Thyroid gland (tissue), 4 donors: Measurements from ENCODE around the gene SIGLEC10. TPM values are rescaled to one million over a fixed set of nuclear protein-coding genes. Genes with fewer than 3 reads are reported as not detected.
"Not testable (repeated sequence)": the region's sequence is repeated elsewhere in the genome, so short reads cannot be mapped to it uniquely, and the experiment has no call there.

Experiments used
- DNase-seq, 2 donors: peaks; one replicate each; pipeline ENCODE4 v3.0.0-alpha.2; 2019
- H3K27ac ChIP-seq, 3 donors: fragments of 200-600 bp; sonication (generic); 1 replicate in 2 of 3; 2 replicates in 1 of 3; pipeline ENCODE4 v1.5.1; 2016 to 2019; ENCODE audit warnings: mild to moderate bottlenecking in 1 of 3, moderate library complexity in 1 of 3
- H3K27me3 ChIP-seq: fragments of 200-600 bp; sonication (generic); one replicate; pipeline ENCODE4 v1.5.1; 2019
- H3K36me3 ChIP-seq, 2 donors: fragments of 200-600 bp; sonication (generic); one replicate each; pipeline ENCODE4 v1.5.1; 2016 to 2019
- H3K4me1 ChIP-seq, 2 donors: fragments of 200-600 bp; sonication (generic); one replicate each; pipeline ENCODE4 v1.5.1; 2017 to 2019
- H3K4me3 ChIP-seq, 3 donors: fragments of 200-600 bp; sonication (generic); replicated peaks in 1 of 3; 1 replicate in 2 of 3; 2 replicates in 1 of 3; pipeline ENCODE4 v1.5.1; 2016; ENCODE audit warnings: mild to moderate bottlenecking in 1 of 3
- H3K9me3 ChIP-seq: fragments of 200-600 bp; sonication (generic); one replicate; pipeline ENCODE4 v1.5.1; 2017
- POLR2A ChIP-seq, 2 donors: fragments of 450-650 bp; IDR thresholded peaks; one replicate each; pipeline ENCODE4 v1.6.1; 2017; ENCODE audit warnings: antibody characterized with exemption in 2 of 2, mild to moderate bottlenecking in 2 of 2, moderate library complexity in 1 of 2
- WGBS, 2 donors: methylation state at CpG; one replicate each; pipeline ENCODE4 v1.1.5; 2017; 5-methylcytosine and 5-hydroxymethylcytosine counted together
- intact Hi-C: fragments of 100-400 bp; cut with DNase I; formaldehyde crosslinking; loops from one replicate; pipeline ENCODE4 v1.15.1; 2023
- total RNA-seq, 4 donors: library from RNA; depleted of rRNA; stranded (reverse); fragments of >200 nt; gene quantifications; one replicate each; pipeline ENCODE4 v1.2.3, GENCODE V29; 2016
- TF ChIP-seq, protein P1 (sequence below), 6 experiments: fragments of 200-600 bp in 3 of 6; fragments of 450-650 bp in 3 of 6; sonication (generic) in 3 of 6; IDR thresholded peaks; one replicate each; pipeline ENCODE4 v1.5.1; 2016 to 2019; ENCODE audit warnings: antibody characterized with exemption in 6 of 6, mild to moderate bottlenecking in 2 of 6, inconsistent platforms in 1 of 6, moderate library complexity in 1 of 6

SIGLEC10 gene
- total RNA-seq, 4 donors from 2014 or later: 1.3 to 5.3 (median 2.9) TPM

DNA sequence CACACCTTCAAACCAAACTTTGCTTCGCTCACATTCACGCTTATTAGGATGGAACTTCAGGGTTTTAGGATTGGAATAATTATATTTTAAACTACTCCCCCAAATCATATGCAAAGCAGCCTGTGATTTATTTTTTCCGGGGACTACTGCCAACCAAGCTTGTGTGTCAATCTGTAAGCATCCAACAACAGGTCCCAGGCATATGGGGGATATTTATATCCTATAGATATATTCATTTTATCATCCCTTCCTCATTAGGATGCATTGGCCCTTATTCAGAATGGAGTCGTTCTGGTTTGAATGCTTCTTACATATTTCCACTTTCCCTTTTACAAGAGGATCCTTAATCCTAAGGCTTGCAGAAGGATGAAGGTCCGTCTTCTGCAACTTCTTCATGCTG, 18.2 kb downstream of the SIGLEC10 start:
- 92 to 93% methylated on average over 5 of the region's 5 CpGs for WGBS, 2 donors
- Histone ChIP-seq H3K4me1 (peaks cover 5 to 6% of the 10 kb centered on the region in 2 donors), H3K27ac (no peak overlapping the region), H3K27me3 (no peaks in the 10 kb centered on the region), H3K4me3 (no peak overlapping the region), H3K9me3 (no peaks in the 10 kb centered on the region), H3K36me3 (no peaks in the 10 kb centered on the region)
- intact Hi-C loops: loop anchor here (10.0 kb wide), 1 partner anchor 54 kb away; the partner anchor contains the start of gene VSIG10L
- DNase-seq: no peak
- TF ChIP-seq, protein P1, sequence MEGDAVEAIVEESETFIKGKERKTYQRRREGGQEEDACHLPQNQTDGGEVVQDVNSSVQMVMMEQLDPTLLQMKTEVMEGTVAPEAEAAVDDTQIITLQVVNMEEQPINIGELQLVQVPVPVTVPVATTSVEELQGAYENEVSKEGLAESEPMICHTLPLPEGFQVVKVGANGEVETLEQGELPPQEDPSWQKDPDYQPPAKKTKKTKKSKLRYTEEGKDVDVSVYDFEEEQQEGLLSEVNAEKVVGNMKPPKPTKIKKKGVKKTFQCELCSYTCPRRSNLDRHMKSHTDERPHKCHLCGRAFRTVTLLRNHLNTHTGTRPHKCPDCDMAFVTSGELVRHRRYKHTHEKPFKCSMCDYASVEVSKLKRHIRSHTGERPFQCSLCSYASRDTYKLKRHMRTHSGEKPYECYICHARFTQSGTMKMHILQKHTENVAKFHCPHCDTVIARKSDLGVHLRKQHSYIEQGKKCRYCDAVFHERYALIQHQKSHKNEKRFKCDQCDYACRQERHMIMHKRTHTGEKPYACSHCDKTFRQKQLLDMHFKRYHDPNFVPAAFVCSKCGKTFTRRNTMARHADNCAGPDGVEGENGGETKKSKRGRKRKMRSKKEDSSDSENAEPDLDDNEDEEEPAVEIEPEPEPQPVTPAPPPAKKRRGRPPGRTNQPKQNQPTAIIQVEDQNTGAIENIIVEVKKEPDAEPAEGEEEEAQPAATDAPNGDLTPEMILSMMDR (IDR thresholded peaks at IDR 0.05): no peak
- no peak for TF ChIP-seq POLR2A (IDR thresholded peaks at IDR 0.05)

DNA sequence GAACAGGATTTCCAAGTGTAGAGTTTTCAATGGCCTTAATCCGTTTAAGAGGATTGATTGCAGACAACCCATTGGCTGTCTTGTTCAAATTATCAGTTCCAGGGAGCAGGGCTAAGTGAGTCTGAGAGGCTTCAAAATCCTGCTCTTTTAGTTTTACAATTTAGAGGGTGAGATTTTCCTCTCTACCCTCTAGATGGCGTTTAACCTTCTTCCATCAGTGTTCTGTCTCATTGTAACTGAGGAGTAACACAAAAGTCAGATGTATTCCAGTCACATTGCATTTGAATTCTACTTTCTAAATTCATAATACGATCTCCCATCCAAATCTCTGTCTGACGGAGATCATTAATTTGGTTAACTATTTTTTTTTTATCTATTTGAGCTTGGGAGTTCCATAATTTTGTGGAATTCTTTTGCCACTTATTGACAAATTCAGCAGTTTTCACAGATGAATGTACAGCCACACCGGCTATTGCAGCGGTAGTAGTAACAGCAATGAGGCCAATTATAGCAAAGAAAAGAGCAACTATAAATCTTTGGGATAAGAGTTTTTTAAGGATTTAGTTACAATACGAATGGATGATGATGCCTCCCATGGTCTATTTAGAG, 19.2 kb downstream of the SIGLEC10 start:
- no peak for DNase-seq
- Histone ChIP-seq H3K4me1 (peaks cover 5 to 10% of the 10 kb centered on the region in 2 donors), H3K4me3 (no peak overlapping the region), H3K27ac (no peak overlapping the region), H3K36me3 (no peaks in the 10 kb centered on the region), H3K27me3 (no peaks in the 10 kb centered on the region), H3K9me3 (no peaks in the 10 kb centered on the region)
- intact Hi-C loops: loop anchor here (10.0 kb wide), 1 partner anchor 53 kb away; the partner anchor contains the start of gene VSIG10L
- WGBS, 2 donors: 41 to 43% methylated on average over 7 of the region's 7 CpGs
- TF ChIP-seq, protein P1 (IDR thresholded peaks at IDR 0.05): peak in 3 of 6 experiments; percentile 23 to 59 (median 40)
- TF ChIP-seq POLR2A (IDR thresholded peaks at IDR 0.05): no peak

DNA sequence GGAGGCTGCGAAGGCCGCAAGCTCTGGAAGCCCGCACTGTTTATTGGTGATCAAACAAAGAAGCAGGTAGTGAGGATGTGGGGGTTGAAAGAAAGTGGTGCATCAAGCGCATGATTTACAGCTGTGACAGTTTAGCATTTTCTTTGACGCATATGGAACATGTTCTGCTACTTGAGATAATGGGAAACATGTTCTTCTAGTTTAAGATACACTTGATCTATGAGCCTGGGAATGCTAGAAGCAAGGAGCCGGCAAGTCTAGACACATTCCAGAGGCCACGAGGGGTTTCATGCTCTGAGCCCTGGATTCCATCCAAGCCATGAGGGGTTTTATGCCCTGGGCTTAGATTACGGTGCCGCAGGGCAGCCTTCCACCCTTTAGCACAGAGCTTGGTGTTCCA, 20.0 kb downstream of the SIGLEC10 start:
- WGBS, 2 donors: 40 to 48% methylated on average over 9 of the region's 9 CpGs
- not testable (repeated sequence) for DNase-seq, H3K4me1 ChIP-seq, H3K27ac ChIP-seq, H3K4me3 ChIP-seq, H3K36me3 ChIP-seq, H3K27me3 ChIP-seq, H3K9me3 ChIP-seq
- intact Hi-C loops: loop anchor here (10.0 kb wide), 1 partner anchor 53 kb away; the partner anchor contains the start of gene VSIG10L

DNA sequence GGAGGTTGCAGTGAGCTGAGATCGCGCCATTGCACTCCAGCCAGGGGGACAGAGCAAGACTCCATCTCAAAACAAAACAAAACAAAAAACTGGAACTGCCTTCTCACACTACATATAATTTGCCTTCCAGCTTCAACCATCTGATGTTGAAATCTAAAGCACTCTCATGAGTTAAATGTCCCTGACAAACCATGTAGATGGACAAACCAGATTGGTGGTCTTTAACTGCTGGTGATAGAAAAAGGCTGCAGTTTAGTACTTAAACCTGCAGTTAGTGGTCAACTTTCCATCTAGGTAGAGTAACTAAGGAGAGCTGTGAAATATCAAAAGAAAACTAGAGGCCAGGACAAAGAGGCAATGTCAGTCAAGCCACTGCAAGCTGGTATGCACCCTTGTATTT, 21.3 kb downstream of the SIGLEC10 start:
- no peak overlapping the region for H3K27ac ChIP-seq
- H3K9me3 ChIP-seq: no peaks in the 10 kb centered on the region
- DNase-seq: no peak
- intact Hi-C loops: loop anchor here (10.0 kb wide), 1 partner anchor 51 kb away; the partner anchor contains the start of gene VSIG10L
- H3K4me3 ChIP-seq: no peak overlapping the region
- H3K27me3 ChIP-seq: no peaks in the 10 kb centered on the region
- peaks cover 5 to 10% of the 10 kb centered on the region in 2 donors for H3K4me1 ChIP-seq
- WGBS, 2 donors: 89 to 100% methylated on average over 2 of the region's 2 CpGs
- TF ChIP-seq POLR2A (IDR thresholded peaks at IDR 0.05): no peak
- TF ChIP-seq, protein P1 (IDR thresholded peaks at IDR 0.05): no peak
- H3K36me3 ChIP-seq: no peaks in the 10 kb centered on the region

DNA sequence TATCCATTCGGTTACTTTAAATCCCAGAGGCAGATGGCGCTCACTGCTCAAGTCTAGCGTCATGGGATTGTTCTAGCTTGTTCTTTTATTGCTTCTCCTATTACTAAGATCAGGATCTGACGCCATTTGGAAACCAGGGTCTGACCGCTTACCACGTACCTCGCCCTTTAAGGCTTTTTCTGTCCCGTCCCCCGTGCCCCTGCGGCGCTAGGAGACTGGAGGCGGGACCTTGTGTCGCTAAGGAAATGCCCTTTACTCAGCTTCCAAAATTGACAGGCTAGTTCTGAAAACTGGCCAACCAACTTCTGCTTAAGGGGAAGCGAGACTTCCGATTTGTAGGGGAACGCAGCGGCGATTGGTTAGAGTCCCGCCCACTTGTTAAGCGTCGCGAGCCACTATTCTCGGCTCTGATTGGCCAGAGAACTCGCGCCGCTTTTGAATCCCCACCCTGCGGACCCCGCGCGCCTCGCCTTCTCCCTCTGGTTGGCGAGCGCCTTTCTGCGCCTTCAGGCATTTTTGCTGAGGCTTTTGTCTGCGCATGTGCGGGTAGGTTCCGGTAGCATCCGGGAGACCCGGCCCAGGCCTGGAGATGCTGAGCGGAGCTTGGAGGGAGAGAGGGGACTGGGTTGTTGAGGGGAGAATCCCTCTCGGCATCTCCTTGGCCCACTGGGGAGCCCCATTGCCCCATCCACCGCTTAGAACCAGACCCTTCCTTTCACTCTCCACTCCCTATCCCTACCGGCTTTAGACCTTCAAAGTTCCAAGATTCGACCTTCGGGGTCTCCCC, 23.2 kb downstream of the SIGLEC10 start:
- DNase-seq: peak; percentile 93
- peak overlapping the region in 2 of 3 donors; percentile 13 to 15 for H3K4me3 ChIP-seq
- intact Hi-C loops: loop anchor here (10.0 kb wide), 1 partner anchor 49 kb away; the partner anchor contains the start of gene VSIG10L
- H3K27me3 ChIP-seq: no peaks in the 10 kb centered on the region
- TF ChIP-seq POLR2A (IDR thresholded peaks at IDR 0.05): peak in 1 of 2 donors; percentile 43
- TF ChIP-seq, protein P1 (IDR thresholded peaks at IDR 0.05): no peak
- H3K36me3 ChIP-seq: no peaks in the 10 kb centered on the region
- peaks cover 5 to 10% of the 10 kb centered on the region in 2 donors for H3K4me1 ChIP-seq
- H3K9me3 ChIP-seq: no peaks in the 10 kb centered on the region
- WGBS, 2 donors: 2 to 3% methylated on average over 32 to 45 of the region's 45 CpGs
- H3K27ac ChIP-seq: peak overlapping the region; percentile 51 to 72 (median 64)
